Inflammatory macrophage treated with lipopolysaccharide for 1 hour (primary cell): ENCODE data around the gene AK8.
"Not testable (repeated sequence)": the region's sequence is repeated elsewhere in the genome, so short reads cannot be mapped to it uniquely, and the experiment has no call there.

Experiments used
- DNase-seq, 2 donors: peaks; one replicate each; pipeline ENCODE4 v3.0.0-alpha.2; 2020 to 2022

The AK8 gene

DNA sequence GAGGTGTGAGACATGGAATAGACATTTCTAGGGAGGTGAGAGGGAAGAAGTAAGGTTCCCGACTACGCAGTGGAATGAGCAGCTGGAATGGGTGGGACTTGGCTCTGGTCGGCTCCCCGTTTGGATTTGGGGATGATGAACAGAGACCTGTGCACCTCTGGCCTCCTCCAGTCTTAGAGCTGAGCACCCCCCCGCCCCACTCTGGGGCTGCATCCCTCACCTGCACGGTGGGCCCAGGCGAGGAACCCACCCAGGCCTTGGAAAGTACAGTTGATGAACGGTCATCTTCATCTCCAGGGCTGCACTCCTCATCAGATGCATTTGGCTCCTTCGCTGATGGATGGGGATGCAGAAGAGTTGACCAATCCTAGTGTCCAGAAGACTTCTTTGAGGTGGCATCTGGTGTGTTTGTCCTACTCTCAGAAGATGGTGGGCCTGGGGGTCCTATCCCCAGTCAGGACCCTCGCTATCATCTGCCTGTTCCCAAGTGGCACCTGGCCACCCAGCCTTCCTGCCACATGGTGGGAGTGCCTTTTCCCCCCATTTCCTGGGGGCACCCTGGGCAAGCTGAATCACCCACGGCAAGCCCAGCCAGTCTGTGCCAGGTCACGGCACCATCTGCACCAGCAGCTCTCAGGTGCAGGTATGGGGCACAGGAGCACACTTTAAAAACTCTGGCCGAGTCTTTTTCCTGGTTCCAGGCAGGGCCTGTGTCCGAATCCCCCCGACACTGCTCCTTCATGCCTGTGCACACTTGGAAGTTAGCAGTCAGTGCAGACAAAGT, 137.4 kb downstream of the AK8 start:
- DNase-seq, result no peak

DNA sequence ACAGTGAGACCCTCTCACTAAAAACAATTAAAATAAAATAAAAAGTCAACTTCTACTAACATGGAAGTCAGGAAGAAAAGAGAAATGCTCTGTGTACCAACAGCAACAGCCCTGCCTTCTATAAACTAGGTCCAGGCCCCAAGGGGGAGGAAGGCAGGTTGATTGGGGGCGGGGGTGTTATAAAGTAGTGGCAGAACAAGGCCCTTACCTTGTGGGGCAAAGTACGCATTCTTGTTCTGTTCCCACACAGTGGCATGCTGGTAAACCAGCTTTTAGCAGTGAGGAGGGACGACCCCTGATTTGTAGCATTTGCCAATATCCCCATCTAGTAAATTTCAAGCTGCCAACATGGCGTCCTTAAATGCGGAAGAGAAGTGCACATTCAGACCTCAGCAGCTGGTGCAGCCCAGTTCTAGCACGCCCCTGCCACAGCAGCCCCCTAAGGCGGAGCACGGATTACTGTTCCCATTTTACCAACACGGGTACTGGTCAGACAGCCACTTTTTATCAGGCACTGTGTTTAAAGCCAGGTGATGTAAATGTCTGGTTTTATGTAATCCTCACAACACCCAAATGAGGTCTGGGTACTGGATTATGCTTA, 138.3 kb downstream of the AK8 start:
- no peak for DNase-seq

GRCh38 chr9:132733260-132733815, 144.7 kb downstream of the AK8 start:
- DNase-seq, result no peak

DNA sequence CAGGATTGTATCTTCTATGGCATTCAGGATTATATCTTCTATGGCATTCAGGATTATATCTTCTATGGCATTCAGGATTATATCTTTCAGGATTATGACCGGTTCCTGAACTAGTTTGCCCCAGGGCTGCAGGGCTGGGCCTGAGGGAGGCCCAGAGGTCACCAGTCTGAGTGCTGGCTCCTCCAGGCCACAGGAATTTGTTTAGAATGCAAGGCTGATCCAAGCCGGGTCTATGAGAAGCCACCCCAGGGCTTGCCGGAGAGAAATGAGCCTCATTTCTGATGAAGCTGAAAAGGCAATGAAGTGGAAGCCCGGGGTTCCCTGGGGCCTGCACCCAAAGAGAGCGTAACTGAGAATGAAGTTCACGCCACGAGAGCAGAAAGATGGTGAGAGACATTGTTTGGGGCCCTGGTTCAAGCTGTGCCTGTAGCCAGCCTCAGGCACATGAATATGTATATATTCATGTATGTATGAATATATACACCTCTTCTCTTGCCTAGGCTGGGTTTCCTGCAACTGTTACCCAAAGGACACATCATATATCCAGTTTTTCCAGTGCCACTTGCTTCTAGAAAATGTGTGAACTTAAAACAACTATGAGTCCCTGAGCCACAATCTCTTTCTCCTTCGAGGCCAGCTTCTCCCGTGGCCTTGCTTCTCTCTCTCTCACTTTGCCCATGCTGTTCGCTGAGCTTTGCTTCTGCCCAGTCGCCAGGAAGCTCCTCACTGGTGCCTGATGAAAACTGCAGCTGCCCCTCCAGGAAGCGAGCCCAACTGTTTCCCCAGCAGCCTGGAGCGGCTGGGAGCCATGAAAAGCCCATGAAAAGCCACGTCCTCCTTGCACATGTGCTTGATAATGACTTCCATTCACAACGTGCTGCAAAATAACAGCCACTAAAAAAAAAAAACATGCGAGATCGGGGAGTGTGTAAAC, 145.5 kb downstream of the AK8 start:
- no peak for DNase-seq

DNA sequence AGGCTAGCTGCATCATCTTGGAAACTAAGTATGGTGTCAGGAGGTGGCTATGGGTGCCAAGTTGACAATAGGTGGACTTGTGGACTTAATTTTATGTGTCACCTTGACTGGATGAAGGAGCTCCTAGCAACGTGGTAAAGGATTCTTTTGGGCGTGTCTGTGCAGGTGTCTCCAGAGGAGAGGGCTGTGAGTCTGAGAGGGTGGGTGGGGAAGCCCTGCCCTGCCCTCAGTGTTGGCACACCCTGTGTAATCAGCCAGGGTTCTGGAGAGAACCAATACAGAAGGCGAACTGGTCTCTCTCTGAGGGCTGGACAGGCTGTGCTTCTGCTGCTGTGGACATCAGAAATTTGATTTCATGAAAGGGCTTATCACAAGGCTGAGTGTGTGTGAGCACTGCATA, 146.9 kb downstream of the AK8 start:
- DNase-seq, result no peak

- no peak for DNase-seq
These were observed 147.7 kb downstream of the AK8 start for GRCh38 chr9:132730054-132731033.

- DNase-seq, result no peak
These were observed 148.7 kb downstream of the AK8 start for GRCh38 chr9:132729235-132729890.

DNA sequence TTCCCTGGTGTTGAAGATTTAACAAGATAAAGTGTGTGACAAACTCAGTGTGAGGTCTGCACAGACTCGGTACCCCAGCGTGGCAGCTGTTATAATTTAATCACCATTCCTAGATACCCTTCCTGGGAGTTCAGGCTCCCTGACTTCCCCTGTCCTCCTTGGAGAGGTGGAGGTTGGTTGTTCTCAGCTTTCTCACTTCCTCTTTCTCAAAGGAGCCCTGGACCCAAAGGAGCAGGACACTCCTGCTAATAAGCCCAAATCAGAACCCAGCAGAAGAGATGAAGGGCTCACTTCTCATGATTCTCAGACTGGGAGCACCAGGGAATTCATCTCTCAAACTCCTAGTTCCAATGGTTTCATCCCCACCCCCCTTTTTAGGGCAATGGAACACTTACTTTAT, 149.6 kb downstream of the AK8 start:
- no peak for DNase-seq

DNA sequence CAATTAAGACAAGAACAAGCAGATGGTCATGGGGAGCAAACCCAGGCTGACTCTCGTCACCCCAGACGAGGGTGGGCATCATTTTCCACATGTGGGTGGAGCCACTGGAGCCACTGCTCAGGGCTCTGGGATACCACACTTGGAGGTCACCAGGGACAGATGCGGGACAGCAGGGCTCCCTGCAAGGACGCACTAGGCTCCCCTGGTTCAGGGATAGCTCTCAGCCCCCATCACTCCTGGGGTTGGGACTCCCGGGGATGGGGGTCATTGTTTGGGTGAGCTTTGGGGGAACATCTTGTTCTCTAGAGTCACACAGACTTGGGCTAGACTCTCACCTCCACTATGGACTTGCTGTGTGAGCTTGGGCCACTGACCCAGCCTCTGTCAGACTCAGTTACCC, 150.0 kb downstream of the AK8 start:
- no peak for DNase-seq

- DNase-seq, result peak; percentile 17 to 66
These were observed 151.4 kb downstream of the AK8 start for GRCh38 chr9:132726576-132727130.

- DNase-seq, result no peak
These were observed 152.8 kb downstream of the AK8 start for GRCh38 chr9:132725306-132725705.

GRCh38 chr9:132723809-132724208, 154.3 kb downstream of the AK8 start:
- DNase-seq, result no peak

GRCh38 chr9:132722564-132723065, 155.5 kb downstream of the AK8 start:
- DNase-seq, result no peak

- DNase-seq, result no peak
These were observed 156.4 kb downstream of the AK8 start for GRCh38 chr9:132721661-132722060.

GRCh38 chr9:132718381-132718928, 159.6 kb downstream of the AK8 start:
- DNase-seq, result not testable (repeated sequence)

GRCh38 chr9:132717326-132717945, 160.6 kb downstream of the AK8 start:
- DNase-seq, result no peak

DNA sequence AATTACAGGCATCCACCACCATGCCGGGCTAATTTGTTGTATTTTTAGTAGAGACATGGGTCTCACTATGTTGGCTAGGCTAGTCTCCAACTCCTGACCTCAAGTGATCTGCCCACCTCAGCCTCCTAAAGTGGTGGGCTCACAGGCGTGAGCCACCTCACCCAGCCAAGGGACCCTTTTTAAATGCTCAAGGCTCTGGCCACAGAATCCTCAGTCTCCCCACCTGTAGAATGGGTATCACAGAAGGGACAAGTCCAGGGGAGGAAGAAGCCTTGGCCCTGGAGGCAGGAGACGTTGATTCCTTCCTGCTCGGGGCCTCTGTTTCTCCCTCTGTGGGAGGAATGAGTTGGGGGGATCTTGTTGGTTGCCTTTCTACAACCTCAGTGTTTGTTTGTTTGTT, 162.1 kb downstream of the AK8 start:
- DNase-seq, result no peak

GRCh38 chr9:132712753-132713152, 165.3 kb downstream of the AK8 start:
- no peak for DNase-seq

DNA sequence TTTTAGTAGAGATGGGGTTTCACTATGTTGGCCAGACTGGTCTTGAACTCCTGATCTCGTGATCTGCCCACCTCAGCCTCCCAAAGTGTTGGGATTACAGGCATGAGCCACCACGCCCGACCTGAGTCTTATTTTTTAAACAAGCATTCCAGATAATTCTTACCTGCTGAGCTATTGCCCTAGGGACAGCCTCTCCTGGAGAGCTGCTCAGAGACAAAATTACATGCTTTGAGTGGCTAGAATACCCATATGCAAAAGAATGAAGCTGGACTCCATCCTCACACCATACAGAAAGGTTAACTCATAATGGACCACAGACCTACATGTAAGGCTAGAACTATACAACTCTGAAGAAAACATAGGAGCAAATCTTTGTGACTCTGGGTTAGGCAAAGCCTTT, 166.2 kb downstream of the AK8 start:
- DNase-seq, result no peak

GRCh38 chr9:132711152-132711551, 166.9 kb downstream of the AK8 start:
- DNase-seq, result not testable (repeated sequence)
